ENCODE results near the gene IFITM1.
"Not testable (repeated sequence)": the region's sequence is repeated elsewhere in the genome, so short reads cannot be mapped to it uniquely, and the experiment has no call there.

Gene IFITM1

DNA sequence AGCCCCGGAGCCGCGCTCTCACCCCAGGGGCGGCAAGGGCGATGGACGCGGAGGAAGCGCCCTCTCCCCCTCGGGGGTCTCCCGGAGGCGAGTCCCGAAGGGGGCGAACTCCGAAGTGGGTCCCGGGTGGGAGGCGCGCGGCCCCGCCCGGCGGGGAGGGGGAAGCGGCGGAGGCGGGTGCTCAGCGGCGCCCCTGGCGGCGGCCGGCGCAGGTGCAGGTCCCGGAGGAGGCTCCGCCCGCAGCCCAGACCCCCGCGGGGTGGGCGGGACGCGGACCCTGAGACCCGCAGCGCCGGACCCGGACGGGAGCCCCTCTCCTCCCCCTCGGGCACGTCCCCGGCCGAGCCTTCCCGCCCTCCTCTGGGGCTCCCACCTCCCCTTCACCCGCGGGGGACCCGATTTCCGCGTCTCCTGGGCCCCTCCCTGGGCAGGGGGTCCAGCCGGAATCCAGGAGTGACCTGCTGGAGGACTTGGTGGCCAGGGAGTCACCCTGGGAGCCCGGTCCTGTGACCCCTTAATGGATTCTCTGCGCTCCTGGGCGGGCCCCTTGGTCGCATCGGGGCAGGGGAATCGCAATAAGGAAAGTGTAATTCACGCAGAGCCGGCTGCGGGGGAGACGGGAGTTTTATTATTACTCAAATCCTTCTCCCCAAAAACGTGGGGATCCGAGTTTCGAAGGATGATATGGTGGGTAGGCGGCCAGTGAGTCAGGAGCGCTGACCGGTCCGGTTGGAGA lies 2.7 kb upstream of the IFITM1 start:
- DNase-seq, result not testable (repeated sequence)

DNA sequence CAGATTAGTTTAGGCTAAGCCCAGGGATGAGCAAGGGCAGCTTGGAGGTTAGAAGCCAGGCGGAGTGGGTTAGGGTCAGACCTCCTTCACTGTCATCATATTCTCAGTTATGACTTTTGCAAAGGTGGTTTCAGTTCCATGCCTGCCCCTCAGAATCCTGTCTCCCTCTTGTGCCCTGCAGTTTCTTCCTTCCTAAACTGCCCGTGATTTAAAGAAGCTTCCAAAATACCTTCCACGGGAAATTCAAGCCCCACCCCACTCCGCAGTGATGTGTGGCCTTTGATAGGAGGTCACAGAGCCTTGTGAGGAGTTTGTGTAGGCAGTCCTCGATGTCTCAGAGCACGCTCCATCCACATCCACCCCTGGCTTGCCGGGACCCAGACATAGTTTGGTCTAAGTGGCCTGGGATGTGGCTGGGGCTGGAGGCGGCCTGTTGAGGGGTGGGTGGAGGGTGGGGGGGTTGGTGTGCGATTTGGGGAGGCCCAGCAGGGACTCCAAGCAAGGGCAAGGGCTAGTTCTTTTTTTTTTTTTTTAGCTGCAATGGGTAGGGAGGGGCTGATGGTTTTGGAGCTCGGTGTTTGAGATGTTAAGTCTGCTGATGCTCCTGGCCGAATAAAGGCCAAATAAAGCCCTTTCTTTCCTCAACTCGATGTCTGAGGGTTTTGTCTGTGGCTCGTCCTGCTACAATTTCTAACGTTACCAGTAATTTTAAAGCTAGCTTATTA lies 1.6 kb upstream of the IFITM1 start:
- DNase-seq, result no peak

- no peak for DNase-seq
Measured at GRCh38 chr11:313304-313786, 495 bp upstream of the IFITM1 start.

GRCh38 chr11:314554-314875 lies 675 bp downstream of the IFITM1 start:
- not testable (repeated sequence) for DNase-seq

DNA sequence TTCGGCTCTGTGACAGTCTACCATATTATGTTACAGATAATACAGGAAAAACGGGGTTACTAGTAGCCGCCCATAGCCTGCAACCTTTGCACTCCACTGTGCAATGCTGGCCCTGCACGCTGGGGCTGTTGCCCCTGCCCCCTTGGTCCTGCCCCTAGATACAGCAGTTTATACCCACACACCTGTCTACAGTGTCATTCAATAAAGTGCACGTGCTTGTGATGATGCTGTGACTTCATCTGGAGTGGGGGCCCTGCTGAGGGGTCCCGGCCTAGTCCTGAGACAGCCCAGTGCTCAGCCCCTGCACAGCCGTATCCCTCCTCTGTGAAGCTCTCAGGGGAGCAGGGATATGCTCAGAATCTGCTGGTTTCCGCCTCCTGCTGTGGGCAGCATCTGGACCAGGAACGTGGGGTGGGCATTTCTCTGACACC lies 1.2 kb downstream of the IFITM1 start:
- DNase-seq, result no peak

GRCh38 chr11:315516-315994 lies 1.7 kb downstream of the IFITM1 start:
- DNase-seq, result no peak

DNA sequence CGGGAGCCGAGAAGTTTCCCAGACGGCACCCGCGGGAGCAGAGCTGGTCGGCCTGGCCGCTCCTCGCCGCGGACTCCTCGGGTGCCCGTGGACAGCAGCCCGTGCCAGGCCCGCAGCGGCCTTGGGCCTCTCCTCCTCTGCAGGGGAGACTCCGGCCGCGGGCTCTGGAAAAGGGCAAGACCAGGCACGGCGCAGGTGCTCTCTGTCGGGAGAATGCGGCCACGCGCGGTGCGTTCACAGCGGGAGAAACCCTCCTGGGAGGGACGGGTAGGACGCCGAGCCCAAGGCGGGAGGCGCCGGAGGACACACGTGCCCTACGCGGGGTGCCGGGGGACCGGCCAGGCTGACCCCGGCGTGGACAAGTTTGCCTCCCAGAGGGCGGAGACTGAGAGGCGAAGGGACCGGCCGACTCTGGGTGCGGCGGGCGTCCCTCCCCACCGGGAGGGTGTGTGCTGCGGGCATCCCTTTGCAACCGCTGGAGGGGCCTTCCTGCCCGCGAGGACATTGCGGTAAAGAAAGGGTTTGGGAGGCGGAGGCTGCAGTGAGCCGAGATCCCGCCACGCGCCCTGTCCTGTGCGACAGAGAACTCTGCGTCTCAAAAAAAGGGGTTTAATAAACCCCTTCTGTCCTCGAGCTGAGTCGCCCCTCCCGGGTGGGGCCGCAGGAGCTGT lies 2.3 kb downstream of the IFITM1 start:
- DNase-seq, result no peak

GRCh38 chr11:316891-317301 lies 3.1 kb downstream of the IFITM1 start:
- no peak for DNase-seq

- DNase-seq, result not testable (repeated sequence)
Measured at GRCh38 chr11:317668-318404, 4.0 kb downstream of the IFITM1 start.

DNA sequence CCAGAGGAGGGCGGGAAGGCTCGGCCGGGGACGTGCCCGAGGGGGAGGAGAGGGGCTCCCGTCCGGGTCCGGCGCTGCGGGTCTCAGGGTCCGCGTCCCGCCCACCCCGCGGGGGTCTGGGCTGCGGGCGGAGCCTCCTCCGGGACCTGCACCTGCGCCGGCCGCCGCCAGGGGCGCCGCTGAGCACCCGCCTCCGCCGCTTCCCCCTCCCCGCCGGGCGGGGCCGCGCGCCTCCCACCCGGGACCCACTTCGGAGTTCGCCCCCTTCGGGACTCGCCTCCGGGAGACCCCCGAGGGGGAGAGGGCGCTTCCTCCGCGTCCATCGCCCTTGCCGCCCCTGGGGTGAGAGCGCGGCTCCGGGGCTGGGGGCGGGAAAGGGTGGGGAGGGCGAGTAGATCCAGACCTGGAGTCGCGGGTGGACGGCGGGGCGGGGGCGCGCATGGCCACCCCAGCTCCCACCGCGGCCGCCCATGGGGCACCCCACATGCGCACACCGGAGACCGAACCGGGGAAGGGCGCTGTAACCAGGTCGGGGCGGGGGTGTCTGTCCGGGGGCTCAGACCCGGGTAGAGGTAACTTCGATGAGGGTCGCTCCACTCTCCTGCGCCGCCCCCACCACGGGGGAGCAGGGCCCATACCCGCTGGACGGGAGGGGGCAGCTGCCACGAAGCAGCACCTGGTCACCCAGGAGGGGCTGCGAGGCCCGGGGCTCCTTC lies 4.7 kb downstream of the IFITM1 start:
- DNase-seq, result not testable (repeated sequence)

- DNase-seq, result not testable (repeated sequence)
Measured at GRCh38 chr11:319121-319887, 5.5 kb downstream of the IFITM1 start.

DNA sequence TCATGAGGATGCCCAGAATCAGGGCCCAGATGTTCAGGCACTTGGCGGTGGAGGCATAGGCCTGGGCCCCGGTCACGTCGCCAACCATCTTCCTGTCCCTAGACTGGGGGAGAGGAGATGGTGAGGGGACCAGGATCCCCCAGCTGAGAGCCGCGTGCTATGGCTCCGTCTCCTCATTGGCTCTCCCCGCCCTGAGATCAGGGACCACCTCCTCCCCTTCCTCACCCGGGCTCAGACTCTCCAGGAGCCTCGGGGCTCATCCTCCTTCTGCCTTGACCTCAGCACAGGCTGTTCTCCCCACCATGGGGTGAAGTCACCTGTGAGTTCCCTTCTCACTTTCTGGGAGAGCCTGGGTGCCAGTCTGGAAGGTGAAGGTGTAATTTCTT lies 6.0 kb downstream of the IFITM1 start:
- DNase-seq, result not testable (repeated sequence)

GRCh38 chr11:324156-324555 lies 10.3 kb downstream of the IFITM1 start:
- DNase-seq, result no peak

DNA sequence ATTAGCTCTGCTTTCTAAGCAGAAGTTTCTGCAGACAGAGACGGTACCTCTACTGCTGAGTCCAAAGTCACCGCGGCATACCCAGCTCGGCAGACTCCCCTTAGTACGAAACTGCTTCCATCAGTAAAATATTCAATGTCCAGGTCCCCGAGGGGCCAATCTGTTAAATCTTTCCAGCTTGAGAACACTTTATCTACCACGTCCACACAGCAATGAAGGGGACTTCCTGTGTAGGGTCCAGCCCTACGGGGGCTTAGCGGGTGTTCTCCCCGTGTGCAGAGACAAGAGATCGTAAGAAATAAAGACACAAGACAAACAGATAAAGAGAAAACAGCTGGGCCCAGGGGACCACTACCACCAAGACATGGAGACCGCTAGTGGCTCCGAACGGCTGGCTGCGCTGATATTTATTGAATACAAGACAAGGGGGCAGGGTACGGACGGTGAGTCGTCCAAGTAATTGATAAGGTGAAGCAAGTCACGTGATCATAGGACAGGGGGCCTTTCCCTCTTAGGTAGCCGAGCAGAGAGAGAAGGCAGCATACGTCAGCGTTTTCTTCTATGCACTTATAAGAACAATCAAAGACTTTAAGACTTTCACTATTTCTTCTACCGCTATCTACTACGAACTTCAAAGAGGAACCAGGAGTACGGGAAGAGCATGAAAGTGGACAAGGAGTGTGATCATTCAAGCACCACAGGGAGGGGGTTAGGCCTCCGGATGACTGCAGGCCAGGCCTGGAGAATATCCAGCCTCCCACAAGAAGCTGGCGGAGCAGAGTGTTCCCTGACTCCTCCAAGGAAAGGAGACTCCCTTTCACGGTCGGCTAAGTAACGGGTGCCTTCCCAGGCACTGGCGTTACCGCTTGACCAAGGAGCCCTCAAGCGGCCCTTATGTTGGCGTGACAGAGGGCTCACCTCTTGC lies 11.0 kb downstream of the IFITM1 start:
- DNase-seq, result not testable (repeated sequence)

DNA sequence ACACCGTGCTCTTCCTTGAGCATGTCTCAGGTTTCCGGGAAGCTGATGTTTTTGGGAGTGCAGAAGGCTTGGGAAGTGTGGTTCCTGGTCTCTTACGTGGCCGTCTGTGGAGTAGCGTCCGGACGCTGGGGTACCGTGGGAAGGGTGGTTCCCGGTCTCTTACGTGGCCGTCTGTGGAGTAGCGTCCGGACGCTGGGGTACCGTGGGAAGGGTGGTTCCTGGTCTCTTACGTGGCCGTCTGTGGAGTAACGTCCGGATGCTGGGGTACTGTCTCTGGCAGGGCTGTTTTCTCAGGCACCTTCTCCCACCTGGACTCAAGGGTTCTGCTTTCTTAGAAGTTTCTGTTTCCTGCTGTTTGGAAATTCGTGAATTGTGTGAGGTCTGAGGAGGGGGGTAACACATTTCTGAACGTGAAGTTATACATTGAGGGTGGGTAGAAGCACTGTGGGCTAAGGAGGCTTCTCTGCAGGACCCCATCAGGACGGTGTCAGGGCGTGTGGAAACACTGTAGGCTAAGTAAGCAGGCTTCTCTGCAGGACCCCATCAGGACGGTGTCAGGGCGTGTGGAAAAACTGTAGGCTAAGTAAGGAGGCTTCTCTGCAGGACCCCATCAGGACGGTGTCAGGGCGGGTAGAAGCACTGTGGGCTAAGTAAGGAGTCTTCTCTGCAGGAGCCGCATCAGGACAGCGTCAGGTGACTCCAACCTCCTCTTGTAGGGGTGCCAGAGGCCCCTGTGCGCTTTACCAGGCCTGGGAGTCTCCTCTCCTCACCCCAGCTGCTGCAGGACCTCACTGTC lies 12.2 kb downstream of the IFITM1 start:
- no peak for DNase-seq

DNA sequence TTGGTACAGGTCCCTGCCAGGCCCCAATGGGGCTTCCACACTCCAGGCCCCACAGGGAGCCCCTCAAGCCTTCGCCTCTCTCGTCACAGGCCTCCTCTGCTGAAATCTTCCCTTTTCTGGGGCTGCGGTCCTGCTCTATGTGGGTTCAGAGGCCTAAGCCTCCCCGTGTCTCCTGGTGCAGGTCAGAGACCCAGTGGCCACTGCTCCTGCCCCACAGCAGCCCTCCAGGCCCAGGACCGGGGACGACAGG lies 12.7 kb downstream of the IFITM1 start:
- no peak for DNase-seq

- DNase-seq, result no peak
Measured at GRCh38 chr11:326842-327580, 13.2 kb downstream of the IFITM1 start.

DNA sequence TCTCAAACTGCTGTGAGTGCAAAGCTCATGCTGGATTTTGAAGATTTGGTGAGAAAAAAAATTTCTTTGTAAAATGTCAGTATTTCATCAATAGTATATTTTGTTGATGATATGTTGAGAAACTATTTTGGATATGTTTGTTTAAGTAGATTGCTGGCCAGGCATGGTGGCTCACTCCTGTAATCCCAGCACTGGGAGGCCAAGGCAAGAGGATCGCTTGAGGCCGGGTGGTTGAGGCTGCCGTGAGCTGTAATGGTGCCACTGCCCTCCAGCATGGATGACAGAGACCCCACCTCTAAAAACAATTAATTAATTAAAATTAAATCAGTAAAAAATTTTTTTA lies 13.7 kb downstream of the IFITM1 start:
- DNase-seq, result no peak

DNA sequence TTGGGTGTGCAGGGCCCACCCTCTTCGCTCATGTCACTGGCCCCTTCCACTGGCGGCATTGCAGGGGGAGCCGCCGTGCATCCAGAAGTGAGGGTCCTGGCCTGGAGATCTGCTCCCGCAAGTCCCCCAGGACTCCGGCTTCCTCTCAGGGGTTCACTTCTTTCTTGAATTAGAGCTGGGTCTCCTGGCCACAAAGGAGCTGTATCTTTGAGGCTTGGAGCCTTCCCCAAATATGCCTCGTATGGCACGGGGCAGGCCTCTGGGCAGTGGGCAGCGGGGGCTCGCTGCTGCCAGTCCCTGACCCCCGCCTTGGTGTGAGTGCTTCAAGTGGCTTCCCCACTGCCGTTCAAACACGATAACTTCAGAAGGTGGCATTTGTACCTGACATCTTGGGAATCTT lies 14.2 kb downstream of the IFITM1 start:
- DNase-seq, result no peak

Measured in activated T-cell treated with anti-CD3 and anti-CD28 coated beads for 4 hours (primary cell).